Measurements from ENCODE around the gene LPAR3. TPM values are rescaled to one million over a fixed set of nuclear protein-coding genes. Genes with fewer than 3 reads are reported as not detected.

The LPAR3 gene
- total RNA-seq, 1 donor from 2014 or later: not detected

DNA sequence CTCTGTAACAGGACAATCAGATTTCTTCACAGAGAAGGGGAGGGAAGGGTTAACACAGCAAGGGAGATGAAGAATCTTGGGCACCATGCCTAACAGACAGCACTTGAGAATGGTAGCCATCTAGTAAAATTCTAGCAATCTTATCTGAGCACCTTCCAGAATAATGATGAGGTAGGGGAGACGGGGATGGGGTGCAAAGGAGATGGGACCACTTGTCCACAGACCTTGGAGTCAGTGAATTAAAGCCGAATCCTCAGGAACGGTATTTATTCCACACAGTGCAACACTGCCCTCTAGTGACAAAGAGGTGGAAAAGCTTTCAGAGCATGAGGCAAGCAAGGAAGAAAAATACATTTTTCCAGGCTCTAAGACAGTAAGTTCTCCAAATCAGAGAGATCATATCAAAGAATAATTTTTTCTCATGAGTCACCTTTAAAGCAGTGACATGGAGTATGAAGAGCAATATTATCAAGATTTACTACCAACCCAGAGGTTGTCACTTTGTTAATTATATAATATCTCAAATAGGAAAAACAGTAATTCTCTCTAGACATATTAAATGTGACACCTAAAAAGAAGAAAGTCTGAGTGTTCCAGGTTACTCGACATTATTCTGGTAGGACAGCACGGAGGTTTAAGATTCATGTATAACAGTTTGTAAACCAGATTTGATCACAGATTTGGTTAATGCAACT, 43.3 kb upstream of the LPAR3 start:
- H3K27ac ChIP-seq: no peak overlapping the region
- no peaks in the 10 kb centered on the region for H3K9me3 ChIP-seq
- intact Hi-C loops (cut with DNase I): loop anchor here (5.0 kb wide), 2 partner anchors 164 to 494 kb away; no protein-coding TSS in a partner anchor
- no peaks in the 10 kb centered on the region for H3K27me3 ChIP-seq
- H3K36me3 ChIP-seq: no peaks in the 10 kb centered on the region
- TF ChIP-seq, protein P1, sequence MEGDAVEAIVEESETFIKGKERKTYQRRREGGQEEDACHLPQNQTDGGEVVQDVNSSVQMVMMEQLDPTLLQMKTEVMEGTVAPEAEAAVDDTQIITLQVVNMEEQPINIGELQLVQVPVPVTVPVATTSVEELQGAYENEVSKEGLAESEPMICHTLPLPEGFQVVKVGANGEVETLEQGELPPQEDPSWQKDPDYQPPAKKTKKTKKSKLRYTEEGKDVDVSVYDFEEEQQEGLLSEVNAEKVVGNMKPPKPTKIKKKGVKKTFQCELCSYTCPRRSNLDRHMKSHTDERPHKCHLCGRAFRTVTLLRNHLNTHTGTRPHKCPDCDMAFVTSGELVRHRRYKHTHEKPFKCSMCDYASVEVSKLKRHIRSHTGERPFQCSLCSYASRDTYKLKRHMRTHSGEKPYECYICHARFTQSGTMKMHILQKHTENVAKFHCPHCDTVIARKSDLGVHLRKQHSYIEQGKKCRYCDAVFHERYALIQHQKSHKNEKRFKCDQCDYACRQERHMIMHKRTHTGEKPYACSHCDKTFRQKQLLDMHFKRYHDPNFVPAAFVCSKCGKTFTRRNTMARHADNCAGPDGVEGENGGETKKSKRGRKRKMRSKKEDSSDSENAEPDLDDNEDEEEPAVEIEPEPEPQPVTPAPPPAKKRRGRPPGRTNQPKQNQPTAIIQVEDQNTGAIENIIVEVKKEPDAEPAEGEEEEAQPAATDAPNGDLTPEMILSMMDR (IDR thresholded peaks at IDR 0.05): peak; percentile 64 to 91 (median 90)
- no peak overlapping the region for H3K4me3 ChIP-seq
- H3K4me1 ChIP-seq: no peaks in the 10 kb centered on the region
- no peak for DNase-seq (ENCODE audit: low spot score in 2 of 2)

DNA sequence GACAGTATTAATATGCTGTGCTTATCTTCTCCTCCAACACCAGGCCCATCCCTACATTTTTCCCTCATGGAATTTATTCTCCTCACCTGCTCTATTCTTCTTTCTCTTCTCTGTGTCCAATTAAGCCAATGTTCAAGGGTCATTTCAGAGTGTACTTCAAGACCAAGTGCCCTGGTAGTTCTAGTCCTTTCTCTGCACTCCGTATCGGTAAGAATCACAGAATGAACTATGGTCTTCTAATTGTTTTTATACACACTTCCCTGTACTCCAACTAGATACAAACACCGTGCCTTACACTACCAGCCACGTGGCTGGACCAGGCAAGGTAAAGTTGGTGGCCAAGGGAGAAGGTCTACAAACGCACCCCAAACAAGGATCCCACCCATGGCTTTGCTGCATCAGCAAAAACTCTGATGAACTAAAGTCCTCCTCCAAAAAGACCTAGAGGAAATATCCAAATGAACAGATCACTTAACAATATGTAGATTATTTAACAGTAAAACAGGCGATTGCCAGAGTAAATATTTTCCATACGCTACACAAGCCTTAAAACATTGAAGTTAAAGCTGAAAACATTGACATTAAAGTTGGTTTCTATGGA, 40.1 kb upstream of the LPAR3 start:
- H3K9me3 ChIP-seq: no peaks in the 10 kb centered on the region
- DNase-seq (ENCODE audit: low spot score in 2 of 2): no peak
- H3K4me1 ChIP-seq: no peaks in the 10 kb centered on the region
- H3K4me3 ChIP-seq: no peak overlapping the region
- H3K36me3 ChIP-seq: no peaks in the 10 kb centered on the region
- H3K27me3 ChIP-seq: no peaks in the 10 kb centered on the region
- TF ChIP-seq, protein P1 (IDR thresholded peaks at IDR 0.05): no peak
- H3K27ac ChIP-seq: no peak overlapping the region
- intact Hi-C loops (cut with DNase I): no loop called here

DNA sequence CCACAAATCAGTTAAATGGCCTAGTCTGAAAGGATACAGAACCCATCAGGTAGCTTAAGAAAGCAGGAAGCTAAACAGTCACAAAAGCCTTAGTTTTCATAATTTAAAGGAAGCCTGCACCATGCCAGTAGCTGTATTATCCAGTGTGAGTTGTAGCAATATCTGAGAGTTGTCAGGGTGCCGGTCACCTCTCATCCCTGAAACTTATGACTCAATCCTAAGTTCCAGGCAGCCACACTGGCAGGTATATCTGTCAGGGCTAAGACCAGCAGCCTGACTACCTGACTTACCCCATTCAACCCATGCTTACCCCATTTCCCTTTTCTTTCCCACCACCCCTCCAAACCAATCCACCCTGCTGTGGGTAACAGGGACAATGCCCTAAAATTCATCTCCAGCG, 37.8 kb upstream of the LPAR3 start:
- Histone ChIP-seq H3K9me3 (no peaks in the 10 kb centered on the region), H3K27me3 (no peaks in the 10 kb centered on the region), H3K4me3 (no peak overlapping the region), H3K4me1 (no peaks in the 10 kb centered on the region), H3K36me3 (no peaks in the 10 kb centered on the region), H3K27ac (no peak overlapping the region)
- intact Hi-C loops (cut with DNase I): no loop called here
- DNase-seq (ENCODE audit: low spot score in 2 of 2): no peak
- TF ChIP-seq, protein P1 (IDR thresholded peaks at IDR 0.05): no peak

DNA sequence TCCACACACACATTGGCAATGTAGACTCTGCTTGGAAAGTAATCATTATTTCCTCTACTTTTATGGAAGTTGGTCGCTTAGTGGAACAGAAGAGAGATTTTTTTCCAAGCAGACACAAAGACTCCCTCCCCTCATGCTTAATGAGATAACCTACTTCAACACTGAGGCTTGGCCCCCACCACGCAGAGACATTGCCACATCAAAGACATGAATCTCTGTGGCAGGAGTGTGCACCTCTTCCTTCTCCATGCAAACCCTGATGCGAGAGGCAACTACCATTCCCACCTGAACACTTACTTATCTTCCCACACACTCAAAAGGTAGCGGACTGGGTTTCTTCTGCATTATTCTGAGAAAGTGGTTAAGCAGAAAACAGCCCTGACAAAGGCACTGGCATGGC, 37.3 kb upstream of the LPAR3 start:
- DNase-seq (ENCODE audit: low spot score in 2 of 2): no peak
- TF ChIP-seq, protein P1 (IDR thresholded peaks at IDR 0.05): no peak
- H3K4me1 ChIP-seq: no peaks in the 10 kb centered on the region
- no peaks in the 10 kb centered on the region for H3K36me3 ChIP-seq
- no peak overlapping the region for H3K27ac ChIP-seq
- no peak overlapping the region for H3K4me3 ChIP-seq
- no peaks in the 10 kb centered on the region for H3K27me3 ChIP-seq
- intact Hi-C loops (cut with DNase I): no loop called here
- H3K9me3 ChIP-seq: no peaks in the 10 kb centered on the region

DNA sequence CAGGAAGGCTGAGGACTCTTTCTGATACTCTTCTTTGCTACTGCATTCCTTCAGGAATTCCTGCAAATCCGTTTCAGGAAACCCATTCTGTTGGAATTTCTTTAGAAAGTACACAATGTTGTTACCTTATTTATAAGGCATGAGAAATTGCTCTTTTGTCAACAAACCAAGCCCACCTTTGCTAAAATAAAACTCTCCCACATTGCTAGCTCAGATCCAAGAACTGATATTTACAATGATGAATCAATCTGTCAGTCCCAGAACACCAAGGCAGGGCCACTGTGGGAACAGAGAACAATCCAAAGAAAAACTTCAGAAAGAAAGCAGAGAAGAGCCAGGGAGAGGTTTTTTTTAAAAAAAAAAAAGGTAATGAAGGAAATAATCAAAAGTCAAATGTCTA, 36.6 kb upstream of the LPAR3 start:
- TF ChIP-seq, protein P1 (IDR thresholded peaks at IDR 0.05): no peak
- Histone ChIP-seq H3K36me3 (no peaks in the 10 kb centered on the region), H3K4me1 (no peaks in the 10 kb centered on the region), H3K27ac (no peak overlapping the region), H3K9me3 (no peaks in the 10 kb centered on the region), H3K27me3 (no peaks in the 10 kb centered on the region), H3K4me3 (no peak overlapping the region)
- intact Hi-C loops (cut with DNase I): no loop called here
- DNase-seq (ENCODE audit: low spot score in 2 of 2): no peak

All from ascending aorta (tissue), 2 donors.